SKM-1 (cell line): ENCODE results near the gene ENTPD6.

Experiments
- DNase-seq: peaks from one replicate; lab custom pipeline; 2025; ENCODE audit not compliant: unreplicated experiment; lab: John Stamatoyannopoulos, UW

The ENTPD6 gene

GRCh38 chr20:25187635-25188034, 7.9 kb upstream of the ENTPD6 start:
- no peak for DNase-seq

GRCh38 chr20:25188218-25188617, 7.3 kb upstream of the ENTPD6 start:
- no peak for DNase-seq

- DNase-seq, result no peak
These were observed 4.5 kb upstream of the ENTPD6 start for GRCh38 chr20:25191051-25191450.

- DNase-seq, result no peak
These were observed 3.8 kb upstream of the ENTPD6 start for GRCh38 chr20:25191689-25192088.

- DNase-seq, result no peak
These were observed 1.7 kb upstream of the ENTPD6 start for GRCh38 chr20:25193843-25194242.

GRCh38 chr20:25194333-25194972, 1.1 kb upstream of the ENTPD6 start:
- DNase-seq, result no peak

- DNase-seq, result no peak
These were observed 662 bp downstream of the ENTPD6 start for GRCh38 chr20:25195962-25196785.

GRCh38 chr20:25196786-25197120, 1.2 kb downstream of the ENTPD6 start:
- DNase-seq, result no peak

GRCh38 chr20:25197183-25197869, 1.8 kb downstream of the ENTPD6 start:
- DNase-seq, result no peak

GRCh38 chr20:25197870-25198190, 2.3 kb downstream of the ENTPD6 start:
- DNase-seq, result no peak

GRCh38 chr20:25198663-25199383, 3.3 kb downstream of the ENTPD6 start:
- no peak for DNase-seq

- no peak for DNase-seq
These were observed 4.2 kb downstream of the ENTPD6 start for GRCh38 chr20:25199473-25200260.

GRCh38 chr20:25203089-25203488, 7.6 kb downstream of the ENTPD6 start:
- no peak for DNase-seq

GRCh38 chr20:25203871-25204320, 8.4 kb downstream of the ENTPD6 start:
- no peak for DNase-seq

- no peak for DNase-seq
These were observed 9.2 kb downstream of the ENTPD6 start for GRCh38 chr20:25204550-25205276.

- no peak for DNase-seq
These were observed 10.0 kb downstream of the ENTPD6 start for GRCh38 chr20:25205277-25206062.

- DNase-seq, result no peak
These were observed 10.5 kb downstream of the ENTPD6 start for GRCh38 chr20:25206063-25206403.

- no peak for DNase-seq
These were observed 11.0 kb downstream of the ENTPD6 start for GRCh38 chr20:25206548-25206947.

GRCh38 chr20:25207149-25207959, 11.8 kb downstream of the ENTPD6 start:
- DNase-seq, result no peak
